COLO829 (cell line): ENCODE data around the gene FAM3D.

Experiments
- DNase-seq: peaks from one replicate; pipeline ENCODE4 v3.0.0; 2012; ENCODE audit warnings: low spot score

The FAM3D gene

DNA sequence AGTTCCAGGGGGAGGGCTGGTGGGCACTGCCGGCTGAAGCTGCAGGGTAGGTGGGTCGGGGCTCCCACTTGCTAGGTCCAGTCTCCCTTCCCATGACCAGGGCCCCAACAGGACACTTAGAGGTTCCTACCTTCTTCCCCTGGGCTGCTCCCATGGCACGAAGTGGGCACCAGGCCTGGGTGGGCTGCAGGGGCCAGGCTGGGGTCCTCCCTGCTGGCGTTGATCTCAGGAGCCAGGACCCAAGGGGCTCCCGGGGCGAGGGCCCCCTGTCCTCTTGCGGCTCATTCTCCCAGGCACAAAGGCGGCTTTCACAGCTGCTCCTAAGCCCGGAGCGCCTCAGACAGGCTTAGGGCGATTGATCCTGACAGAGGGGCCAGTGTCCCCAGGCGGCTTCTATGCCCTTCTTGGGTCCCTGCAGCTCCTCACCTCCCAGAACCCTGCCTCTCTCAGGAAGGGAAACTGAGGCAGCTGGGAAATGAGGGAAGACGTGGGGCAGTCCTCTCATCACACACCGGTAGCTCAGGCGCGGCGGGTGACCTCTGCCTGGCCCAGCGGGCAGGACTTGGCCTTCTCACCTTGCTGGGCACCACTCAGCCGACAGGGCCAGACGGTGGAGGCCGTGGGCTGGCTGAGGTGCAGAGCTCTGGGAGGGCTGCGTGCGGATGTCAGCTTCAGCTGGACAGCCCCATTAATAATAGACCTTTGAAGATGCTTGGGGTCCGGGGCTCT is 39.6 kb downstream of the FAM3D start:
- DNase-seq = no peak

GRCh38 chr3:58625196-58625824 is 41.3 kb downstream of the FAM3D start:
- no peak for DNase-seq

DNA sequence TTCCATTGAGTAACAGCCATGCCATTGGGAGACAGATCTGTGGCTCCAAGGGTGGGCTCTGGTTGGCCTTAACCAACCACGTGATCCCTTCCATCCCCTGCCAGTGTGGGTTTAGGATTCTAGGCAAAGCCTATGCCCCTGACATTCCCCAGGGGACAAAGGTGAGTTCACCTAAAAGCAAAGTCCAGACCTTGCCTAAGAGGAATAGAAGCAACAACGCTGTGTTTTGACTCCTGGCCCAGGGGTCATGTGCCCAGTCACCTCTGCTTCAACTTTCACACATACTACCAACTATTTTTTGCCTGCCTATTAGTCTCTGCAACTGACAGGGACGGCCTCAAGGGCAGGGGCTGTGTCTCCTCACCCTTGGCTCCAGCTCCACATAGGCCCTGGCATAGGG is 42.0 kb downstream of the FAM3D start:
- no peak for DNase-seq

DNA sequence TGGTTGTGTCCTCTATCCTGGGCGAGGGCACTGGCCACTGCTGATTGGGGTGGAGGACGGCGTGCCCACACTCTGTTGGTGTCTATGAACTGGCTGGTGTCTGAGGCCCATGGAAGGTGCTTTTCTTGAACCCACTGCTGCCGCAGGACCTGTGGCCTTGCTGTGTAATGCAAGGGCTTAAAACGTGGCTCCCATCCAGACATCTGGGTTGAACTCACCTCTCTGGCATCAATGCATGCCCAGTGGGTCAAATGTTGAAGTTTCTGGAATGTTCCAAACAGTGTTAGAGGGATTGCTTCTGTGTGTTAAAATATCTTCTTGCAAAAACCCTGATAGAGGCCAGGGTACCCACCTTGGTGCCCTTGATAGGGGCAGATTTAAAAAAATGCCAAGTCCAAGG is 42.6 kb downstream of the FAM3D start:
- no peak for DNase-seq

DNA sequence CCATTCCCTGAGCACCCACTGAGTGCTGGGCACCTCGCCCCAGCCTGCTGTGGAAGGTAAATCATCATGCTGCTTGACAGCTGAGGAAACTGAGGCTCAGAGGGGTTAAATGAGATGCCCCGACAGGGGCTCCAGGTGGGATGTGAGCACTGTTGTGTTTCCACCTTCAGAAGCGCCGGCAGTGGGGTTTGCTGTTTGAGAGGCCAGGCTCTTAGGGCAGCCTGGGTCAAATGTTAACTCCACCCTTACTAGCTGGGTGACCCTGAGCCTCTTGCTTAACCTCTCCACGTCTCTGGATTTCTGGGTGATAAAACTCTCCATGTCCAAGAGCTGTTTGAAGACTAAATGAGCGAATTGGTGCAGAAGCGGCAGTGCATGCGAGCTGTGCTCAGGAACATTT is 43.1 kb downstream of the FAM3D start:
- DNase-seq = no peak

- no peak for DNase-seq
Observed at GRCh38 chr3:58622892-58623291, 43.7 kb downstream of the FAM3D start.

DNA sequence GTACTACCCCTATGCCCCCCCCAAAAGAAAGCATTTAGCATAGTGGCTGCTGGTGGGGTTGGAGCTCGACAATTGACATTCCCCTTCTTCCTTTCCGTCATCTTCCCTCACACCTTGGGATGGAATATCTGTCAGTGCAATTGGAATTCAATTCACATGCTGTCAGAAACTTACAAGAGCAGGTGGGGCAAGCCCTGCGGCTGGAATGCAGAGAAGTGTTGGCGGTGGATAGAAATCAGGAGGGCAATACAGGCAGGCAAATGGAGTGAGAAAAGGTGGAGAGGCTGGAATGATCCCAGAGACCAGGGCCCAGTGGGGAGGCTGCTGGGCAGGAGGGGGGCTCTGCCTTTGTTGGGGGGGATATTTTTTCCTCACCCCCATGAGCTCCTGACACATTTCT is 44.1 kb downstream of the FAM3D start:
- no peak for DNase-seq

- no peak for DNase-seq
Observed at GRCh38 chr3:58621086-58621830, 45.3 kb downstream of the FAM3D start.

- DNase-seq = no peak
Observed at GRCh38 chr3:58620421-58620820, 46.2 kb downstream of the FAM3D start.

GRCh38 chr3:58617338-58617761 is 49.2 kb downstream of the FAM3D start:
- DNase-seq = no peak

DNA sequence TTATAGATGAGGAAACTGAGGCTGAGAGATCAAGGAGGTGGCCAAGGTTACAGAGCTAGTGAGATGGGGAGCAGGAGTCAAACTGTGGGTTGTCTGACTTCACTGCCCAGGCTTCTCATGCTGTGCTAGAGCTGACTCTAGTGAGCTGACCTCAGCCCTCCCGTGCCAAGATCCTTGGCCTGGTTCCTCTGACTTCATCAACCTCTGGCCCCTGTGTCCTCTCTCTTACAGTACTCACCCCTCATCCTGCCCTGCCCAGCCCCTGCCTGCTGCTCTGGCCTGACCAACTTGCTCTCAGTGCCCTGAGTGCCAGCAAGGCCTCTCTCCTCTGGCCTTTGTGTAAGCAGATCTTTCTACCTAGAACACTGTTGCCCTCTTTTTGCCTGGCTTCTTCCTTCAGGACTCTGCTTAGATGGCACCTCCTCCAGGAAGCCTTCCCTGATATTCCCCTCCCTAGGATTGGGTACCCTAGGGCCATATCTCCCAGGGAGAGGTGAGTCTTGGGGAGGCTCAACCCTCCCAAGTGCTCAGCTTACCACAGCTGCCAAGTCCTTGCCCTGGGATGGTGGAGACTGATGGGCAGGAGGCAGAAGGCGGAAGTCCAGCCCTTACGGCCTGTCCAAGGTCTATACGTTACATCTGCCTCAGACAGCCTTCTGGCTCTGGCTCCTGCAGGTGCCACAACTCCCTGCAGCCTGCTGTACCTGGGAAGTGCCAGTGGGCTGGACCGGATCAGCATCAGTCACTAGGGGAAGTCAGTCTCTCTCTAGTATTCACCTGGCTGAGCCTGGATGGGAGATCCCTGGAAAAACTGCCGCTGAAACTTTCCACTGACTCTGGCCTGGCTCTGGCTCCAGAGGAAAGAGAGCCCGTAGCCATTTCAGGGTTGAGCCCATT is 53.1 kb downstream of the FAM3D start:
- DNase-seq = no peak

GRCh38 chr3:58612830-58613229 is 53.7 kb downstream of the FAM3D start:
- no peak for DNase-seq

- DNase-seq = no peak
Observed at GRCh38 chr3:58609990-58610389, 56.6 kb downstream of the FAM3D start.

- DNase-seq = no peak
Observed at GRCh38 chr3:58608648-58609047, 57.9 kb downstream of the FAM3D start.

DNA sequence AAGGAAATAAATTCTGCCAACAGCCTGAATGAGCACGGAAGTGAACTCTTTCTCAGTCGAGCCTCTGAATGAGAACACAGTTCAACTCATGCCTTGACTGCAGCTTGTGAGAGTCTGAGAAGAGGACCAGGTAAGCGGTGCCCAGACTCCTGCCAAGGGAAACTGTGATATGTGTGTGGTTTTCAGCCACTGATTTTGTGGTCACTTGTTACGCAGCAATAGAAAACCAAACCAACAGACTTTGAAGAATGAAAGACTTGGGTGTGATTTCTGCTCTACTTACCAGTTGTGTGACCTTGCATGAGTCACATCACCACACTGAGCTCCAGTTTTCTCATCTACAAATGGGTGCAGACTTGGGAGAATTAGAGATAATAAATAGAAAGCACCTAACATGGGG is 58.8 kb downstream of the FAM3D start:
- no peak for DNase-seq

GRCh38 chr3:58606693-58607092 is 59.9 kb downstream of the FAM3D start:
- no peak for DNase-seq

GRCh38 chr3:58604031-58604430 is 62.5 kb downstream of the FAM3D start:
- no peak for DNase-seq

DNA sequence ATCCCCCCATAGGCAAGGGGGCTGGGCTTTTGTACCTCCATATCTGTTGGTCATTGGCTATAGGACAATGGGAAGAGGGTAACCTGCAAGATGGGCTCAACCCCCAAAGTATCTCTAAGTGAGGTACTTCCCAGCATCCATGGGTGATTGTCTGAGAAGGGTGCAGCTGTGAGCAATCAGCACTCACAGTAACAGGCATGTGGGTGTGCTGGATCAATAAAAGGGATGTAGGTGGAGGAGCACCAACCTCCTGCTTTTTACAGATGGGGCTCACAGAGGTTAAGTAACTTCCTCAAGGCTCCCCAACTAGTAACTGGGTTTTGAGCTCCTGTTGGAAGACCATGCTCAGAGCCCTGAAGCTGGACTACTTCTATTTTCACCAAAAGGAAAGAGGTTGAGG is 63.0 kb downstream of the FAM3D start:
- DNase-seq = no peak

DNA sequence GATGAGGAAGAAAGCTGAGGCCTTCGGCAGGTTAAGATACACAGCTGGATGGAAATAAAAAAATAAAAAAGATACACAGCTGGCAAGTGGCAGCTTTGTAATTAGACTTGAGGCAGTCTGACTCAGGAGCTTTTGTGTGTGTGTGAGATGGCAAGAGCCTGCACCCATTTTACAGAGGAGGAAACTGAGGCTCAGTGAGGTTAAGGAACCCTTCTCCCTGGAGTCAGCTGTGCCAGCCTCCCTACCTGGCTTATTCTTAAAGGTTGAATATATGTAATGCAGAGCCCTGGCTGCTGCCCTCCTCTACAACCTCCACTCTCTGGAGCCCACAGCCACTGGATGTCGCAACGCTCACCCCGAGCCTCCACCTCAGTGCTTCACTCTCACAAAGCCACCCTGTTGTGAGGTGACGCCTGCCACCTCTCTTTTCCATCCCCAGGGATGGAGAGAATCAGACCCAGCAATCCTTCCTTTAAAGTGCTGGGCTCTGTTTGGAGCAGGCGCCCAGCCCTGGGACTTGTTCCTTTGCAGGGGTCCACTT is 68.7 kb downstream of the FAM3D start:
- DNase-seq = no peak

GRCh38 chr3:58596834-58597518 is 69.6 kb downstream of the FAM3D start:
- DNase-seq = no peak

- DNase-seq = no peak
Observed at GRCh38 chr3:58594117-58594516, 72.5 kb downstream of the FAM3D start.
